ENCODE measurements around the gene GORASP1.

The GORASP1 gene

DNA sequence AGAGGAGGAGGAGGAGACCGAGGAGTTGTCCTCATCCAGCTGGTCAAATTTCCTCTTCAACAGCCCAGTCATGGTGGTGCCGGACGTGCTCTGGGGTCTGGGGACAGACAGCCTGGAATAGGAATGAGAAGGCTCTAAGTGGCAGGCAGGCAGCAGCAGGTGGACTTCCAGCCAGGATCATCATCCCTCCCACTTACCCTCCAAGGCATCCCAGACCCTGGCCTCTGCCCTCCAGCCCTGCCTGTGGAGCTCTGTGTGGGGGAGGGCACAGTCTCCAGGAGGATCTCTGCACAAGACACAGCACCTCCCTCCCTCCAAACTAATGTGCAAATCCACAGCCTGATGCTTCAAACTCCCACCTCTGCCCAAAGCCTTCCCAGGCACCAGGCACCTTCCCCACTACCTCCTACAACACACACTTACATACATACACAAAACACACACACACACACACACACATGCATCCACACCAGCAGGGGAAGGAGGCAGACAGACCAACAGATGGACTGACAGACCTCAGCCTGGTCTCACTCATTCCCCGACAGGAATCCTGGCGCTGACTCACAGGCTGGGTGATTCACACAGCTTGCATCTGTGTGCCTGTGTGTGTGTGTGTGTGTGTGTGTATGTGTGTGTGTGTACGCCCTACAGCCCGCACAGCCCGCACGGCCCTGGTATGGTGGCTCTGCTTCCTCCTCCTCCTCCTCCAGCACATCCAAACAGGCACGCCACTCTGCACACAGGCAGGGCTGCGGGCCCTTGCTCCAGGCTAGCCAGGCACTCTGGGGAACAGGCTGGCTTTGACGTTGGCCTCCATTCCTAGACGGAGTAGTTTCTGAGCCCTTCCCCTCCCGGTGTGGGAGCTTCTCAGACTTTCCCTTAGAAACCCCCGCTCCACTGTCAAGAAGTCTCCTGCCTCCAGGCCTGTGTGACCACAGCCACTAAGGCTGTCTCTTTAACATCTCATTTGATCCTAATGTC lies 39.5 kb upstream of the GORASP1 start (continued):
- TF ChIP-seq, protein P1, sequence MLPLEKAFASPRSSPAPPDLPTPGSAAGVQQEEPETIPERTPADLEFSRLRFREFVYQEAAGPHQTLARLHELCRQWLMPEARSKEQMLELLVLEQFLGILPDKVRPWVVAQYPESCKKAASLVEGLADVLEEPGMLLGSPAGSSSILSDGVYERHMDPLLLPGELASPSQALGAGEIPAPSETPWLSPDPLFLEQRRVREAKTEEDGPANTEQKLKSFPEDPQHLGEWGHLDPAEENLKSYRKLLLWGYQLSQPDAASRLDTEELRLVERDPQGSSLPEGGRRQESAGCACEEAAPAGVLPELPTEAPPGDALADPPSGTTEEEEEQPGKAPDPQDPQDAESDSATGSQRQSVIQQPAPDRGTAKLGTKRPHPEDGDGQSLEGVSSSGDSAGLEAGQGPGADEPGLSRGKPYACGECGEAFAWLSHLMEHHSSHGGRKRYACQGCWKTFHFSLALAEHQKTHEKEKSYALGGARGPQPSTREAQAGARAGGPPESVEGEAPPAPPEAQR (tag by site-specific recombination; IDR thresholded peaks at IDR 0.05), result no peak
- TF ChIP-seq ZBTB21 (tag by site-specific recombination; IDR thresholded peaks at IDR 0.05) (no peak), ZNF571 (tag by site-specific recombination; IDR thresholded peaks at IDR 0.05) (no peak), ZBTB20 (tag by site-specific recombination; IDR thresholded peaks at IDR 0.05) (peak; percentile 36; the same call in 1 of the 2 replicates), ZNF362 (tag by site-specific recombination; IDR thresholded peaks at IDR 0.05) (no peak), ZNF626 (tag by site-specific recombination; IDR thresholded peaks at IDR 0.05) (no peak), ZXDB (tag by site-specific recombination; IDR thresholded peaks at IDR 0.05) (no peak), ZNF280C (tag by site-specific recombination; IDR thresholded peaks at IDR 0.05) (no peak), ZNF510 (tag by site-specific recombination; IDR thresholded peaks at IDR 0.05; ENCODE audit: insufficient replicate concordance) (no peak), ZNF169 (tag by site-specific recombination; IDR thresholded peaks at IDR 0.05) (no peak), KLF10 (tag by site-specific recombination; IDR thresholded peaks at IDR 0.05) (no peak), ZNF530 (tag by site-specific recombination; IDR thresholded peaks at IDR 0.05; ENCODE audit: low read depth) (no peak), ZNF664 (tag by site-specific recombination; IDR thresholded peaks at IDR 0.05) (no peak), ZNF248 (tag by site-specific recombination; IDR thresholded peaks at IDR 0.05) (no peak), ZBTB7A (tag by site-specific recombination; IDR thresholded peaks at IDR 0.05; ENCODE audit: low read depth) (no peak), GLI4 (tag by site-specific recombination; IDR thresholded peaks at IDR 0.05) (peak; percentile 64; the same call in 1 of the 2 replicates), ZNF426 (tag by site-specific recombination; IDR thresholded peaks at IDR 0.05) (no peak), ZNF221 (tag by site-specific recombination; IDR thresholded peaks at IDR 0.05; ENCODE audit: borderline replicate concordance) (no peak), ZNF404 (tag by site-specific recombination; IDR thresholded peaks at IDR 0.05) (no peak), ZBTB8A (tag by site-specific recombination; IDR thresholded peaks at IDR 0.05) (peak; percentile 32), CTCF (tag by site-specific recombination; IDR thresholded peaks at IDR 0.05) (no peak), ZNF214 (tag by site-specific recombination; IDR thresholded peaks at IDR 0.05; ENCODE audit: borderline replicate concordance) (no peak), SCRT2 (tag by site-specific recombination; IDR thresholded peaks at IDR 0.05) (peak; percentile 90)
- TF ChIP-seq, protein P2, sequence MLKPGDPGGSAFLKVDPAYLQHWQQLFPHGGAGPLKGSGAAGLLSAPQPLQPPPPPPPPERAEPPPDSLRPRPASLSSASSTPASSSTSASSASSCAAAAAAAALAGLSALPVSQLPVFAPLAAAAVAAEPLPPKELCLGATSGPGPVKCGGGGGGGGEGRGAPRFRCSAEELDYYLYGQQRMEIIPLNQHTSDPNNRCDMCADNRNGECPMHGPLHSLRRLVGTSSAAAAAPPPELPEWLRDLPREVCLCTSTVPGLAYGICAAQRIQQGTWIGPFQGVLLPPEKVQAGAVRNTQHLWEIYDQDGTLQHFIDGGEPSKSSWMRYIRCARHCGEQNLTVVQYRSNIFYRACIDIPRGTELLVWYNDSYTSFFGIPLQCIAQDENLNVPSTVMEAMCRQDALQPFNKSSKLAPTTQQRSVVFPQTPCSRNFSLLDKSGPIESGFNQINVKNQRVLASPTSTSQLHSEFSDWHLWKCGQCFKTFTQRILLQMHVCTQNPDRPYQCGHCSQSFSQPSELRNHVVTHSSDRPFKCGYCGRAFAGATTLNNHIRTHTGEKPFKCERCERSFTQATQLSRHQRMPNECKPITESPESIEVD (tag by site-specific recombination; IDR thresholded peaks at IDR 0.05), result no peak
- TF ChIP-seq, protein P3, sequence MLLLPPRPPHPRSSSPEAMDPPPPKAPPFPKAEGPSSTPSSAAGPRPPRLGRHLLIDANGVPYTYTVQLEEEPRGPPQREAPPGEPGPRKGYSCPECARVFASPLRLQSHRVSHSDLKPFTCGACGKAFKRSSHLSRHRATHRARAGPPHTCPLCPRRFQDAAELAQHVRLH (tag by site-specific recombination; IDR thresholded peaks at IDR 0.05), result no peak
- TF ChIP-seq, protein P4, sequence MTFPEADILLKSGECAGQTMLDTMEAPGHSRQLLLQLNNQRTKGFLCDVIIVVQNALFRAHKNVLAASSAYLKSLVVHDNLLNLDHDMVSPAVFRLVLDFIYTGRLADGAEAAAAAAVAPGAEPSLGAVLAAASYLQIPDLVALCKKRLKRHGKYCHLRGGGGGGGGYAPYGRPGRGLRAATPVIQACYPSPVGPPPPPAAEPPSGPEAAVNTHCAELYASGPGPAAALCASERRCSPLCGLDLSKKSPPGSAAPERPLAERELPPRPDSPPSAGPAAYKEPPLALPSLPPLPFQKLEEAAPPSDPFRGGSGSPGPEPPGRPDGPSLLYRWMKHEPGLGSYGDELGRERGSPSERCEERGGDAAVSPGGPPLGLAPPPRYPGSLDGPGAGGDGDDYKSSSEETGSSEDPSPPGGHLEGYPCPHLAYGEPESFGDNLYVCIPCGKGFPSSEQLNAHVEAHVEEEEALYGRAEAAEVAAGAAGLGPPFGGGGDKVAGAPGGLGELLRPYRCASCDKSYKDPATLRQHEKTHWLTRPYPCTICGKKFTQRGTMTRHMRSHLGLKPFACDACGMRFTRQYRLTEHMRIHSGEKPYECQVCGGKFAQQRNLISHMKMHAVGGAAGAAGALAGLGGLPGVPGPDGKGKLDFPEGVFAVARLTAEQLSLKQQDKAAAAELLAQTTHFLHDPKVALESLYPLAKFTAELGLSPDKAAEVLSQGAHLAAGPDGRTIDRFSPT (tag by site-specific recombination; IDR thresholded peaks at IDR 0.05), result peak; percentile 91
